Stomach (tissue), 4 donors: Measurements from ENCODE around the gene POU2AF3.

ENCODE experiments used
- EP300 ChIP-seq: sonication (generic); formaldehyde crosslinking; IDR thresholded peaks from one replicate; pipeline ENCODE4 v1.6.1; 2017; ENCODE audit warnings: antibody characterized with exemption
- POLR2A ChIP-seq, 4 donors: fragments of 450-650 bp; IDR thresholded peaks; one replicate each; pipeline ENCODE4 v1.6.1; 2016; ENCODE audit warnings: antibody characterized with exemption in 4 of 4, control low read depth in 2 of 4, mild to moderate bottlenecking in 1 of 4, moderate library complexity in 1 of 4

DNA sequence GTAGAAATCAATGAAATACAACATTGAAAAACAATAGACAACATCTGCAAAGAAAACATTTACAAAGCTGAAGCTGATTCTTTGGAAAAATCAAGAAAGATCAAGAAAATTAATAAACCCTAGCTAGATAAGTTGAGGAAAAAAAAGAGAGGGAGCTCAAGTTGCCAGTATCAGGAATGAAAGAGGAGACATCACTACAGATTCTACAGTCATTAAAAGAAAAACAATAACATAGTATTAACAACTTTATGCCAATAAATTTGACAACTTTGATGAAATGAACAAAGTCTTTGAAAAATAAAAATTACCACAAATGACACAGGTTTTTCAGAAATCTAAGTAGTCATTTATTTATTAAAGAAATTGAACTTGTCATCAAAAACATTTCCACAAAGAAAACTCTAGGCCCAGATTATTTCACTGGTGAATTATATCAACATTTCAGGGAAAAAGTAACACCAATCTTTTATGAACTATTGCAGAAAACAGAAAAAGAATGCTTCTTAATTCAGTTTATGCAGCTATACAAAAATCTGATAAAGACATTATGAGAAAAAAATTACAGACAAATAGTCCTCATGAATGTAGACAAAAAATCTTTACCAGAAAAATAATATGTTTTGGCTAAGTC lies 41.5 kb downstream of the POU2AF3 start:
- TF ChIP-seq EP300 (no peak), POLR2A (IDR thresholded peaks at IDR 0.05) (no peak)
